ENCODE measurements around the gene EFR3B. TPM values are rescaled to one million over a fixed set of nuclear protein-coding genes. Genes with fewer than 3 reads are reported as not detected.

Gene EFR3B
- polyA plus RNA-seq, 1 of the 3 experiments (the other 2 are of a cell fraction), result 1.5 TPM

DNA sequence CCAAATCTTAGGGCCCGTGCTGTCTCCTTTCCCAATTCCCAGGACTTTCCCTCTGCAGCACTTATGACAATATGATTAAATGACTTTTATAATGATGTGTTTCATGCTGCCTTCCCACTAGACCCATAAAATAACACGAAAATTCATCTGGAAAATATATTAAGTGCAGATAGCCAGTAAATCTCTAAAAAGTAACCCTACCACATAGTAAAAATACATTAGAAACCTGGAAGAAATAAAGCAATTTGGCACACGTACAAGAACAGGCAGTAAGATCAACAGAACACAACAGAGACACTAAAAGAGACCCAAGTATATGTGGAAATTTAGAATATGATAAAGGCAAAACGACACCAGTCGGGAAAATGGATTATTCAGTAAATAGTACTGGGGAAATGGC, 156.7 kb downstream of the EFR3B start:
- no peak overlapping the region for H3K4me2 ChIP-seq
- DNase-seq, result no peak
- no peaks in the 10 kb centered on the region for H3K9me3 ChIP-seq
- peaks cover 0 to 8% of the 10 kb centered on the region in 2 experiments; a peak in 1 of 4 replicates for H3K4me1 ChIP-seq (ENCODE audit: control insufficient read depth in 1 of 2, insufficient read depth in 2 of 2, low read depth in 1 of 2, low read length in 1 of 2)
- ChIA-PET POLR2A (no interaction called here), CTCF (interaction anchor here (1.6 kb wide), 1 partner anchor 30 kb away, joined by 7 read pairs; no protein-coding TSS in a partner anchor)
- H2AFZ ChIP-seq (ENCODE audit: low read depth), result no peak overlapping the region
- no peak overlapping the region for H3K4me3 ChIP-seq (ENCODE audit: low read depth in 2 of 2, low read length in 1 of 2)
- peaks cover 4% of the 10 kb centered on the region for H3F3A ChIP-seq (replicated peaks; ENCODE audit: insufficient read depth)
- no peaks in the 10 kb centered on the region for H3K36me3 ChIP-seq (replicated peaks in 1 of 2; ENCODE audit: control insufficient read depth in 1 of 2, insufficient read depth in 2 of 2, low read length in 1 of 2)
- H3K27ac ChIP-seq (ENCODE audit: low read depth in 2 of 2, low read length in 1 of 2), result no peak overlapping the region
- H3K79me2 ChIP-seq (ENCODE audit: insufficient read depth), result no peaks in the 10 kb centered on the region
- TF ChIP-seq, protein P1, sequence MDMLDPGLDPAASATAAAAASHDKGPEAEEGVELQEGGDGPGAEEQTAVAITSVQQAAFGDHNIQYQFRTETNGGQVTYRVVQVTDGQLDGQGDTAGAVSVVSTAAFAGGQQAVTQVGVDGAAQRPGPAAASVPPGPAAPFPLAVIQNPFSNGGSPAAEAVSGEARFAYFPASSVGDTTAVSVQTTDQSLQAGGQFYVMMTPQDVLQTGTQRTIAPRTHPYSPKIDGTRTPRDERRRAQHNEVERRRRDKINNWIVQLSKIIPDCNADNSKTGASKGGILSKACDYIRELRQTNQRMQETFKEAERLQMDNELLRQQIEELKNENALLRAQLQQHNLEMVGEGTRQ (IDR thresholded peaks at IDR 0.05; ENCODE audit: borderline replicate concordance, low read depth, low read length), result no peak
- TF ChIP-seq, protein P2, sequence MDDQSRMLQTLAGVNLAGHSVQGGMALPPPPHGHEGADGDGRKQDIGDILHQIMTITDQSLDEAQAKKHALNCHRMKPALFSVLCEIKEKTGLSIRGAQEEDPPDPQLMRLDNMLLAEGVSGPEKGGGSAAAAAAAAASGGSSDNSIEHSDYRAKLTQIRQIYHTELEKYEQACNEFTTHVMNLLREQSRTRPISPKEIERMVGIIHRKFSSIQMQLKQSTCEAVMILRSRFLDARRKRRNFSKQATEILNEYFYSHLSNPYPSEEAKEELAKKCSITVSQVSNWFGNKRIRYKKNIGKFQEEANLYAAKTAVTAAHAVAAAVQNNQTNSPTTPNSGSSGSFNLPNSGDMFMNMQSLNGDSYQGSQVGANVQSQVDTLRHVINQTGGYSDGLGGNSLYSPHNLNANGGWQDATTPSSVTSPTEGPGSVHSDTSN (IDR thresholded peaks at IDR 0.05), result no peak
- TF ChIP-seq JUND (IDR thresholded peaks at IDR 0.05) (no peak), TCF12 (IDR thresholded peaks at IDR 0.05) (no peak), NFIC (IDR thresholded peaks at IDR 0.05; ENCODE audit: borderline replicate concordance) (no peak), GATA2 (CRISPR knock-in tag; IDR thresholded peaks at IDR 0.05) (no peak)
- TF ChIP-seq, protein P3, sequence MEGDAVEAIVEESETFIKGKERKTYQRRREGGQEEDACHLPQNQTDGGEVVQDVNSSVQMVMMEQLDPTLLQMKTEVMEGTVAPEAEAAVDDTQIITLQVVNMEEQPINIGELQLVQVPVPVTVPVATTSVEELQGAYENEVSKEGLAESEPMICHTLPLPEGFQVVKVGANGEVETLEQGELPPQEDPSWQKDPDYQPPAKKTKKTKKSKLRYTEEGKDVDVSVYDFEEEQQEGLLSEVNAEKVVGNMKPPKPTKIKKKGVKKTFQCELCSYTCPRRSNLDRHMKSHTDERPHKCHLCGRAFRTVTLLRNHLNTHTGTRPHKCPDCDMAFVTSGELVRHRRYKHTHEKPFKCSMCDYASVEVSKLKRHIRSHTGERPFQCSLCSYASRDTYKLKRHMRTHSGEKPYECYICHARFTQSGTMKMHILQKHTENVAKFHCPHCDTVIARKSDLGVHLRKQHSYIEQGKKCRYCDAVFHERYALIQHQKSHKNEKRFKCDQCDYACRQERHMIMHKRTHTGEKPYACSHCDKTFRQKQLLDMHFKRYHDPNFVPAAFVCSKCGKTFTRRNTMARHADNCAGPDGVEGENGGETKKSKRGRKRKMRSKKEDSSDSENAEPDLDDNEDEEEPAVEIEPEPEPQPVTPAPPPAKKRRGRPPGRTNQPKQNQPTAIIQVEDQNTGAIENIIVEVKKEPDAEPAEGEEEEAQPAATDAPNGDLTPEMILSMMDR (IDR thresholded peaks at IDR 0.05), result no peak
- H3K27me3 ChIP-seq (ENCODE audit: insufficient read depth), result no peaks in the 10 kb centered on the region
- no peak overlapping the region for H3K9ac ChIP-seq
- H3K9me2 ChIP-seq, result no peaks in the 10 kb centered on the region
- no peaks in the 10 kb centered on the region for H4K20me1 ChIP-seq (ENCODE audit: insufficient read depth)
- WGBS (ENCODE audit: low lambda C conversion rate), result 68% methylated on average over 5 of the region's 5 CpGs

DNA sequence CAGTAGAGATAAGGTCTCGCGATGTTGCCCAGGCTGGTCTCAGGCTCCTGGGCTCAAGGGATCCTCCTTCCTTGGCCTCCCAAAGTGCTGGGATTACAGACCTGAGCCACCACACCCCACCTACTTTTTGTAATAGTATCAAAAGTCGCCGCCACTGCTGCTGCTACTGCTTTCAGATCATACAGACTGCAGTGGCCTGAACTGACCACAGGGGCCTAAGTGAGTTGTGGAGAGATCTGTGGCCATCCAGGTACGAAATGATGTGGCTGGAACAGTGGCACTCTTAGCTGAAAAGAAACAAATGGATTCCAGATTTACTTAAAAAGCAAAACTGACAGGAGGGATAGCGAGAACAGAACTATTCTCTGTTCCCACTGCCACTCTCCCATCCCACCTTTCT, 159.4 kb downstream of the EFR3B start:
- Histone ChIP-seq H3K4me1 (ENCODE audit: control insufficient read depth in 1 of 2, insufficient read depth in 2 of 2, low read depth in 1 of 2, low read length in 1 of 2) (peaks cover 0 to 8% of the 10 kb centered on the region in 2 experiments; a peak in 1 of 4 replicates), H3K79me2 (ENCODE audit: insufficient read depth) (no peaks in the 10 kb centered on the region), H2AFZ (ENCODE audit: low read depth) (no peak overlapping the region), H3K36me3 (replicated peaks in 1 of 2; ENCODE audit: control insufficient read depth in 1 of 2, insufficient read depth in 2 of 2, low read length in 1 of 2) (no peaks in the 10 kb centered on the region), H3K9me2 (no peaks in the 10 kb centered on the region), H3K9ac (no peak overlapping the region), H4K20me1 (ENCODE audit: insufficient read depth) (no peaks in the 10 kb centered on the region), H3K27ac (ENCODE audit: low read depth in 2 of 2, low read length in 1 of 2) (no peak overlapping the region), H3K9me3 (no peaks in the 10 kb centered on the region), H3K4me2 (no peak overlapping the region), H3K27me3 (ENCODE audit: insufficient read depth) (no peaks in the 10 kb centered on the region), H3K4me3 (ENCODE audit: low read depth in 2 of 2, low read length in 1 of 2) (no peak overlapping the region), H3F3A (replicated peaks; ENCODE audit: insufficient read depth) (no peaks in the 10 kb centered on the region)
- TF ChIP-seq POLR2AphosphoS5 (IDR thresholded peaks at IDR 0.05; ENCODE audit: low read depth, low read length) (no peak), NFIC (IDR thresholded peaks at IDR 0.05; ENCODE audit: borderline replicate concordance) (no peak), MXI1 (IDR thresholded peaks at IDR 0.05; ENCODE audit: low read depth, low read length) (no peak)
- TF ChIP-seq, protein P4, sequence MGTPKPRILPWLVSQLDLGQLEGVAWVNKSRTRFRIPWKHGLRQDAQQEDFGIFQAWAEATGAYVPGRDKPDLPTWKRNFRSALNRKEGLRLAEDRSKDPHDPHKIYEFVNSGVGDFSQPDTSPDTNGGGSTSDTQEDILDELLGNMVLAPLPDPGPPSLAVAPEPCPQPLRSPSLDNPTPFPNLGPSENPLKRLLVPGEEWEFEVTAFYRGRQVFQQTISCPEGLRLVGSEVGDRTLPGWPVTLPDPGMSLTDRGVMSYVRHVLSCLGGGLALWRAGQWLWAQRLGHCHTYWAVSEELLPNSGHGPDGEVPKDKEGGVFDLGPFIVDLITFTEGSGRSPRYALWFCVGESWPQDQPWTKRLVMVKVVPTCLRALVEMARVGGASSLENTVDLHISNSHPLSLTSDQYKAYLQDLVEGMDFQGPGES (IDR thresholded peaks at IDR 0.05; ENCODE audit: low read depth, low read length), result no peak
- TF ChIP-seq, protein P3 (IDR thresholded peaks at IDR 0.05), result peak; percentile 39
- ChIA-PET CTCF (interaction anchor here (1.0 to 1.6 kb wide), 4 partner anchors 11 to 226 kb away, joined by 4 read pairs; no protein-coding TSS in a partner anchor), POLR2A (no interaction called here)
- DNase-seq, result no peak
- WGBS (ENCODE audit: low lambda C conversion rate), result 83% methylated on average over 6 of the region's 6 CpGs

All from SK-N-SH (cell line).